HG02938 (cell line): ENCODE data around the gene SCFD2.
A peak's percentile ranks its signal among the peaks of the same experiment; 100 is the strongest.

ENCODE experiments used
- ATAC-seq: cut with Tn5 transposase; IDR thresholded peaks from one replicate; pipeline ENCODE4 v1.9.1; 2021; ENCODE audit warnings: mild to moderate bottlenecking, moderate library complexity; ENCODE audit not compliant: unreplicated experiment

The SCFD2 gene

DNA sequence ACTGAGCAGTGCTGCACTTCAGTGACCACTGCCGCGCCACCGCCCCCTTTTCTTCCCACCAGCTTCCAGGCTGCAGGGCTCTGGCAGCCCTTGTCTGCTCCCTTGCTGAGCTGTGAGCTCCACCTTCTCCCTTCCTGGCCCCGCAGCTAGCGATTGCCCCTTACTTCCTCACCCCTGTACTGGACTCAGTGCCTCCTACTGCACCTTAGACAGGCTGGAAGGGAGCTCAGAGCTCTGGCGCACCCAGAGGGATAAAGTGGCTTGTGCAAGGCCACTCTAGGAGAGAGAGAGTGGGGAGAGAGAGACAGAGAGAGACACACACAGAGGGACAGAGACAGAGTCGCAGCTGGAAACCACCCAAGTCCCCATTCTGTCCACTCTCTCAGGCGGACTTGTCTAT, 497.7 kb downstream of the SCFD2 start:
- ATAC-seq, result no peak

DNA sequence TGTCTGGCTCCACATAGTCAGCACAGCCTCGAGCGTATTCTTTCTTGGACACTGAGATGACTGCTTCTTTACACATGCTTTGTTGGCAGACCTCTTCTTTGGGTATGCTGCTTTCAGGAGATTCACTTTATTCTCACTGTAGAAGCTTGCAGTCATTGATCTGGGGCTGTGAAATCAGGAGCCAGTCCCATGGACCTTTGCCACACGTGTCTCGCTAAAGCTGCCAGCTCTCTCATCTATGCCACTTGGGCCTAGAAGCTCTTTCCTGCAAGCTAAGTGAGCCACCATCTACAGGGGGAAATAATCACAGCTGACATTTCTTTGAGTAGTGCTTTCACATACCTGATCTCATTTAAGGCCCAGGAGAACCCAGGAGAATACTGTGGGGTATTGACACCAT, 498.7 kb downstream of the SCFD2 start:
- ATAC-seq, result no peak

DNA sequence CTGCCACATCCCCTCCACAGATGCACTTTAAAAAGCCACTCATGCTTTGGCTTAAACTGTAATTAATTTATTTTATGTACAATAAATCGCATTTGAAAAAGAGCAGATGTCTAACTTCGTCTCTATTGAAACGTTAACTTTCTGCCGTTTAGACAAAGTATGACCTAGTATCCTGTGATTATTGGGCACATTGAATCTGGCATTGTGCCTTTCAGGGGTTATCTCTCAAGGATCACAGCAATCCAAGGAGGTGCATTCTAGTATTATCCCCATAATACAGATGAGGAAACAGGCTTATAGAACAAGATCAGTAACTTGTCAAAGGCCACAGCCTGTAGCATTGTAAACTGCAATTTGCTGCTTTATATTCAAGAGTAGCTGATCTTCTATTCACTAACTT, 499.1 kb downstream of the SCFD2 start:
- no peak for ATAC-seq

DNA sequence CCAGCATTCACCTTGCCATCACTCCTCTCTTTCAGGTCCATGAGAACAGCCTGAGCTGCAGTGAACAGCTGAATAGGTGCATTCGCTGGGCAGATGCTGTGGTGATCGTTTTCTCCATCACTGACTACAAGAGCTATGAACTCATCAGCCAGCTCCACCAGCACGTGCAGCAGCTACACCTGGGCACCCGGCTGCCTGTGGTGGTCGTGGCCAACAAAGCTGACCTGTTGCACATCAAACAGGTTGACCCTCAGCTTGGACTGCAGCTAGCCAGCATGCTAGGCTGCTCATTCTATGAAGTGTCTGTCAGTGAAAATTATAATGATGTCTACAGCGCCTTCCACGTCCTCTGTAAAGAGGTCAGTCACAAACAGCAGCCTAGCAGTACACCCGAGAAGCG, 500.6 kb downstream of the SCFD2 start:
- ATAC-seq, result no peak

DNA sequence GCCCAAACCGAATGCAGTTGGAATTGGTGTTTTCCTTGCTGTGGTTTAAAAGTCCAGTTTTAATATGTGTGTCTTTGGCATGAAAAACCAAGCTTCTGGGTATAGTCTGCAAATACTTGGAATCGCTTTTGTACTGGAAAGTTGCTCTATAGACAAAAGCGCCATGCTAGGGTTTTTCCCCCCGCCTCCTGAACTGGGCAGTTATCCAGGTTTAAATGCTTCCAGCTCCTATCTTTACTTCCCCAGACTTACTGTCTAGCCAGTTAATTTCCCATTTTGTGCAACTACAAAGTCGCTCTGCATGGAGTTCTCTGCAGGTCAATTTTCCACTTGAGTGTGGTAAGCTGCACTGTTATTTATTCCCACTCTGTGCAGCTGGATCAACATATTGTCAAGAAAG, 501.1 kb downstream of the SCFD2 start:
- no peak for ATAC-seq

DNA sequence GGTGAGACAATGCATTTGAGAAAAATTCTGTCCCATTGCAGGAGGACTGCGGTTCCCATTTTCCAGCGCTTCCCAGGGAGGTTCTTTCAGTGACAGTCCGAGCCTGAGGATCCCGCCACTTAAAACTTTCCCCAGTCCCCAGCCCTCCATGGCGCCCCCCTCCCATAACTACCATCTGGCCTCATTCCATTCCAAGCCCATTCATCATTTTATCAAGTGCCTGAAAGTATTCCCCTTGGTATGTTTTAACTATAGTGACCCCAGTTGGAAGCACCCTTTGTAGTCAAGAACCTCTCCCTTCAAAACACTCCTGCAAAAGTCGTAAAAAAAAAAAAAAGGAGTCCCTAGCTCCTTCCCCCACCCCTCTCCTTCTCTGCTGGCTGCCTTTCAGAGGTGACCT, 502.5 kb downstream of the SCFD2 start:
- ATAC-seq, result no peak

DNA sequence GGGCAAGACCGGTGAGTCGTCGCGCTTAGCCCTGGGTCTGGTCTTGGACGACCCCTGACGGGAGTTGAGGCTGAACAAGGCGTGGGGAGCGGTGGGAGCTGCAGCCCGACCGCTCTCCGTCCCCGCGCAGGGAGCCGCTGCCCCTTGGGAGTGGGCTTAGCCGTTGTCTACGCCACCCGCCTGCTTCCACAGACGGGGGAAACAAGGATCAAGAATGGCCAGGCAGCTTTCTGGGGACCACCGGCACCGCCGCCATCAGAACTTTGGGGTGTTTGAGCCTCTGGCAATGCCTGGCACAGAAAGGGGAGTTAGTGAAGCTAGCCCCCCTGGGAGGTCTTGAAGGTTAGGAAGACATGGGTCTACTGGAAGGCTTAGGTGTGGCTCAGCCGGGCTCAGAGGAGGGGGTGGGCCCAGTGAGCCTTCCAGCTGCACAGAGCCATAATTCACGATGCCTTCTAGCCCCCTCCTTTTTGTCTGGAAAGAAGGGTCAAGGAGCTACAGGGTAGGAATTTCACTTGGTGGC, 503.2 kb downstream of the SCFD2 start:
- no peak for ATAC-seq

DNA sequence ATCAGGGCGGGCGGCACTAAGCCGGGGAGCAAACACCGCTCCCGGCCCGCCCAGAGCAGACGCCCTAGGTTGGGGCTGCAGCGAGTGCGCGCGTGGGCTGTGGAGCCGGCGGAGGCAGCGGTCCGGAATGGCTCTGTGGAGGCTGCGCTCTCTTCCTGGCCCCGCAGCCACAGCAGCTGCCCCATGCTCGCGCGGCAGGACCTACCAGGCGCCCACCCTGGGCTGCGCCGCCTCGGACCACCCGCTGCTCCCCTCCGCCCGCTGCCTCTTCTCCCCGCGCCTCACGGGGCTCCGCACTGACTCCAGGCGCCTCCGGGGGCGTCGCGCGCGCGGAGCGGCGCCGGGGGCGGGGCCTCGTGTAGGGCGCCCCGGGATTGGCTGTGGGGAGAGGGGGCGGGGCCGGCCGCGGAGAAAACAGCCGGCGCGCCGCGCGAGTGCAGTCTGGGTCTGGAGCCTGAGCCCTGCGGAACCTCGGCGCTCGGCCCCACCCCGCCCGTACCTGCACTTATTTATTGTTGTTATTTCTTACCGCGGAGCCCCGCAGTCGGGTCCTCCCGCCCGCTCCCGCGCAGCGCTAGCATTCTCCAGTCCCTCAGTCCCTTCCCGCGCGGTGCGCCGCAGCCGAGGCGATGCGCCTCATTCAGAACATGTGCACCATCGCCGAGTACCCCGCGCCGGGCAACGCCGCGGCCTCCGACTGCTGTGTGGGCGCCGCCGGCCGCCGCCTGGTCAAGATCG, 503.8 kb downstream of the SCFD2 start, which contains the start of gene RASL11B:
TSS of gene RASL11B (plus strand) at position 439 of the 738 bp plus-strand sequence. CDS start at position 630, 191 bp downstream.
- peak; percentile 94 for ATAC-seq

DNA sequence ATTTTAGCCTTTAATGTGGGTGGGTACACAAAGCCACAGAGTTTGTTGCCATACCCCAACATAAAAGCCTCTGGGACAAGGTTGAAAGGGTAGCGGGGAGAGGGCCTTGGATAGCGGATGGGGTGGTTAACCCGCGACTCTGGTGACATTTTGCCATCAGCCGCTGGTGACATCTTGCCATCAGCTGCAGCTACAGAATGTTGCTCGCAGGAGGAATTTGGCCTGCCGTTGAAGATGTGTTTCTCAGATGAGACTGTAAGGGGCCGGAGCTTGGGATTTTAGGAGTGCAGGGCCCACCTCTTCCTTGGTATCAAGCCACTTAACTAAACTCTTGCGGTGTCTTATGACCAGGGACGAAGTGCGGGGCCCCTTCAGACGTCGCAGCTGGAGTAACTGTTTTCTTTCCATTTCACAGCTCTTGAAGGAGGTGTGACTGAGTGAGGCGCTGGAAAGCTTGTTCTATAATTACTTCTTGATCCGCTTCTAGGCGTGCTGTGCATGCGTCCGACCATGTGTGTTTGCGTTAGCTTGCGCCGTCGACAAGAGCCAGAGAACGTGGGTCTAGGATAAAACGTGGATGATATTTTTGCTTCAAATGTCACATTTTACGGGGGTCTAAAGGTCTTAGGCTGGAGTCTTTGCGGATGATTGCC, 504.6 kb downstream of the SCFD2 start:
- ATAC-seq, result no peak

DNA sequence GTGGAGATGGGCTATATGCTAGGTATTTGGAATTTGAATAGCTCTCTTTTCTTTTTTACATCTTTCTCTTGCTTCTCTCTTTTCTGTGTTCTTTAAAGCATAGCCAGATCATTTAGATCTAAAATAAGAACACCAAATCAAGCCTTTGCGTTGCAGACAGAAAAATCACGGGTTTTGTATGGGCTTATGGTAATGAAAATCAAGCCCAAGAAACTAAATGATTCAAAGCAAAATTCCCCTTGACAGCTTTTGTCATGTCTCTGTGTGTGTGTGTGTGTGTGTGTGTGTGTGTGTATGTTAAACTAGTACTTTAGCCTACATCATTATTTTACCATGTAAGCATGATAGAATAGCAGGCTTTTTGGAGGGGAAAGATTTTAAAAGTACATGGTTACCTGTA, 505.5 kb downstream of the SCFD2 start:
- no peak for ATAC-seq

DNA sequence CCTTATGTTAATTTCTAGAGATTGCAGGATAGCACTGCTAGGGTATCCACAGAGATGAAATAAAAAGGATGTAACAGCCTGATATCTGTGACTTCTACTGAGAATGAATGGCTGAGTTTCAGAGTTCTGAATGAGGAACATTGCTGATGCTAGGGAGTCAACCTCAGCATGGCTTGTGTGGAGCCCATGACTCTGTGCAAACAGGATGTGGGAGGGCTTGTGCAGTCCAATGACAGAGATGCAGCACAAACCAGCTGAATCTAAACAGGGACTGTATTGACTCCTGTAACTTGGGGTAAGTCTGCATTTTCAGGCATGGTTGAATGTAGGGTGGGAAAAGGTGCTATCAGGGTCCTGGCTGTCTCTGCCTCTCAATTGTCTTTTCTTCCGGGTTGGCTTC, 509.1 kb downstream of the SCFD2 start:
- ATAC-seq, result no peak

DNA sequence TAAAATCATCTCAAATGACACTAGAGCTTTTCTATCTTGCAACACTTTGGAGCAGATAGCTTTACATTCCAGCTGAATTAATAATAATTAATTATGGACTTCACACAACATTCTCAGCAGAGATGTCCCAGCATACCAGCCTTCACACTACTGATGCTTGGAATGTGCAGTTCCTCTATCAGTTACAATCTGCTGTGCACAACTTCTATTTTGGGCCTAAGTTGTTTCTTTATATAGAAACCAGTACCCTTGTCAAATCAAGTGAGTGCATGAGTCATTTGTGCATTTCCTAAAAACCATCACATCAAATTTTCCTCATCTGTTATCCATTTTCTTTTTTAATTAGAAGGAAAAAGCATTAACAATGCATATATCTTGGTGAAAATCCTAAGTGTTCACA, 512.5 kb downstream of the SCFD2 start:
- no peak for ATAC-seq

DNA sequence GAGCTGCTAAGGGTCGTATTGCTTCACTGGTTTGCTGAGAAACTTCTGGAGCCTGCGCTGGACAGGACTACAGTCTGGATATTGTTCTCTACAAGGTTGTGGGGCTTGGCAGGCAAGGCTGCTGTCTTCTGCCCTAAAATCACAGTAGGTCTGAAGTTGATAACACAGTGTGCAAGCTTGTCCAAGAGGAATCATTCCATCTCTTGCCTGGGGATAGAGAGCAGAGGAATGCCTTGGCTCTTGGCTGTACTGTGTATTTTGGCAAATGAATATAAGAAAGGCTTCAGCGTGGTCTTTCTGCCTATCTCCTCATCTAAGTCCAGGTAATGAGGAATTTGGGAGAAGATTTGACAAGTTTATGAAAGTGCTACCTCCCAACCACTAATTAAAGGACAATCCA, 513.1 kb downstream of the SCFD2 start:
- ATAC-seq, result no peak

DNA sequence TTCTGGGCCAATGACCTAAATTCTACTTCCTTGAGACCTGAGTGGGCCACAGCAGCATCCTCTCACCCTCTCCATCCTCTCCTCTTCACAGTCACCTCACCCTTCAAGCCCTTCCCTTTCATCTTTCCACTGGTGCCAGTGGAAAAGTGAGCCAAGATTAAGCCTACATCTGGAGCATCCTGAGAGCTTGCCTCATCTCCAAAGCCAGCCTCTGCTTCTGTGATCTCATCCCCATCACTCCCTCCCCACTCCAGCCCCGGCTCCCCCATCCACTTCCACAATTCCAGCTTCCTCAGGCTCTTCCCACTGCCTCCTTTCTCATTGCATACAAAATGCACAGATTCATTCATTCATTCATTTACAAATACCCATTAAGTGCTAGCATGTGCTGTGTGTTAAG, 513.8 kb downstream of the SCFD2 start:
- no peak for ATAC-seq

DNA sequence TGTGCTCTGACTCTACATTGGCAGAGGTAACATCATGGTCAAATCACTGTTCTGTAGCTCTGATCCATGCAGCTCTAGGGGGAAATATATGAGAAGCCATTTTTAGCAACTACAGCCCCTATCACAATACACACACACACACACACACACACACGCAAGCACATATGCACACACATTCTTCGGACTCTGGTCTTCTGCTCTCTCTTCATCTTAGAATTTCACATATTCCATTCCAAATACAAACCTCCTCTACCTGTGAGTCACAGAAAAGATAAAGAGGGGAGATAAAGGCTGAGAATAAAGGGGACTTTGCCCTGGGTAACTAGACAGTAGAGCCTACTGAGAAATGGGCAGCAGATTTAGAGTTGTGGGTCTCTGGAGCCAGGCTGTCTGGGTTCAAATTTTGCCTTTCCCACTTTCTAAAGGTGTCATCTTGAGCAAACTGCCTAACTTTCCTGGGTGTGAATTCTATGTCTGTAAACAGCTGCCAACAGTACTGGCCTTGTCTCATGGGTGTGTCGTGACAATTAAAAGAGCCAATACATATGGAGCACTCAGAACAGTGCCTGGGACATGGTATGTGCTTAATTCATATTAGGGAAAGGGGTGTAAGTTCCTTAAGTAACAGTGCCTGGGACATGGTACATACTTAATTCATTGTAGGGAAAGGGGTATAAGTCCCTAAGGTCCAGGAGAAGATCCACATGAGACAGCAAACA, 515.3 kb downstream of the SCFD2 start:
- no peak for ATAC-seq

DNA sequence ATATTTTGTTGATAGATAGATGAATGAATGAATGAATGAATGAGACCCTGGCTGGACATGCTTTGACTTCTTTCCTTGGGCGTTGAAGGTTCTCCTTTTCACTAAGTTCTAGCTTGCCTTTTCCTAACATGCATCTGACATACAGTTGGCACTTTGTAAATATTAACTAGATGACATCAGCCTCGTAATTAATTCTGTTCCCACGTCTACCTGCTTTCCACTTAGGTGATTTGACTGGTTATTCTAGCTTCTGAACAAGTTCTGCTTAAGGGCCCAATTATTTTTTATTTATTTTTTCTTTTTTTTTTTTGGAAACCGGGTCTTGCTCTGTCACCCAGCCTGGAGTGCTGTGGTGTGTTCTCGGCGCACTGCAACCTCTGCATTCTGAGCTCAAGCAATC, 517.6 kb downstream of the SCFD2 start:
- ATAC-seq, result no peak

DNA sequence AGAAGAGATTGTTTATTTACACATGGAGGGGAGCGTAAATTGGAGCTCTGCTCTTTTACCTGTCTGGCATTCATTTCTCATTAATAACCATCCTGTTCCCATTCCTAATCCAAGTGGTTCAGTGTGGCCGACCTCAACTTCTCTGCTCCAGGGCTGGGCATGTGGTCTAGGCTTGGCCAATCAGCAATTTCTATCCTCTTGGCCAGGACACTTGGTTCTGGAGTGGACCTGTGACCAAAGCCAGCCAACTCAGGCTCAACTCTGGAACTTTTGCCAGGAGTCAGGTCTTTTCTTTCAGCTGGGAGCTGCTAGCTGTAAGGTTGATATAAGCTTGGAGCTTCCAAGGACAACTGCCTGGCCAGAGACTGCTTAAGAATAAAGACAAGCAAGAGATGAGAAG, 519.4 kb downstream of the SCFD2 start:
- ATAC-seq, result no peak

DNA sequence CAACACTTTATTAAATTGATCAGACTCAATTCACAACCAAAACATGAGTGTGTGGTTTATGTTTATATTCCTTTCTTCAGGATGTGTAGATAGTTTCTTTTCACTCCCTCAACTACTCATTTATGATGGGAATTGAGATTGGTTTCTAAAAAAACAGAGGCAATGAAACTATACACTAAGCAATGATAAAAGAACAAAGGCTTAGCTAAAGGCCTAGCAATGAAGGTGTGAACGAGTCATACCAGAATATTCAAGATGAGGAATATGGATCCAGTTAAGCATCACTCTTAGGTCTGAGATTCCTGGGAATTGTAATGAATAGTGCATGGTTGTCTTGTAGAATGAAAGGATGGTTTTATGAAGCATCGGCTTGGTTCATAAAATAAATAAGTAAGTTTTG, 521.3 kb downstream of the SCFD2 start:
- ATAC-seq, result no peak

DNA sequence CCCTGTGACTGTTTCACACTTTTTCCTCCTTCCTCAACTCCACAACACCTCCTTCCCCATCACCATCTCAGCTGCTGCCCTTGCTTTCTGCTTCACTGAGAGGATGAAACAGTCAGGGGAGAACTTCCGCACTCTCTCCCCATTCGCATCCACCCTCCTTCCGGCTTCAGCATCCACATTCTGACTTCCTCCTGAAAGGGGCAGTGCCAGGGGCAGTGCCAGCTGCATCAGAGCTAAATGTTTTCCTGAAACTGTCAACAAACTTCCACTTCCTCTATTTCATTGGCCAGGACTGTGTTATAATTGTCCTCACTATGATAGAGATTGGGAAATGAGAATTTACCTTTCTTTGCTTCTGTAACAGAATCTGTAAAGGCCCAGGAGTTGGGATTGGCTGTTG, 521.9 kb downstream of the SCFD2 start:
- no peak for ATAC-seq

DNA sequence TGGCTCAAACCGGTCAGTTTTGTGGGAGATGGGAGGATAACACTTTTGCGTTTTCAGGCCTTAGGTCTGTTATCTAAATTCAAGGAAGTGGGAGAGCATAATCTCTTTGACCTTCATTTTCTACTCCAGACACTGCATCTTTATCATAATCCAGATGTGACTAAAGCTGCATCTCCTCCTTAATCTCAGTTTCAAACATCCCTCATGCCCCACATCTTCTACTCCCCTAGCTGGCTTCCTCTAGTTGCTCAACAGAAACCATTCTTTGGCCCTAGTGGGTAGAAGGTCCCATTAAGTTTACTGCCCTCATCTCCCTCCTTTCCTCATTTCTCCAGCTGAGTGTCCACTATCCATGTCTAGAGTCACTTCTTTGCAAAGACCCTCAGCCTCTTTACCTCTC, 522.5 kb downstream of the SCFD2 start:
- no peak for ATAC-seq

DNA sequence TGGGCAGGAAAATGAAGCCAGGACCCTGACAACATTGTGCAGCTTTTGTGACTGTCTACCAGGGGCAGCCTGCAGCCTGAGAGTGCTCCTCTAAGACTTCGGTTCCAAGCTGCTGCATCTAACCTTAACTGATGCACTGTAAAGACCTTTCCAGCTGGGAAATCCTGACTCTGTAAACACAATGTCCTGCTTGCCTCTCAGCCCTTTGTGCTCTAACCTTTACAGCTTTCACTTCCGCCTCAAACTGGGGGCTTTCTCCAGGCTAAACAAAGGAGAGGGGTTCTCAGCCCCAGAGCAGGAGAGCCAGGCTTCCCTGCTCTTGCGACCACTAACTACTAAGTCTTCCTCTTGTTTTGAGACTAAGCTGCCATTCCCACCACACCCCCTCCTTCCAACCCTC, 523.1 kb downstream of the SCFD2 start:
- no peak for ATAC-seq
